ENCODE measurements around the gene FAM193B.

Gene FAM193B

GRCh38 chr5:177557041-177557647, 2.8 kb upstream of the FAM193B start:
- no peak for DNase-seq (ENCODE audit: insufficient read length, low spot score)
- no peak for FAIRE-seq
- no peak for TF ChIP-seq CTCF (IDR thresholded peaks at IDR 0.05; ENCODE audit: insufficient read depth, missing control alignments)

- no peak for TF ChIP-seq CTCF (IDR thresholded peaks at IDR 0.05; ENCODE audit: insufficient read depth, missing control alignments)
- no peak for FAIRE-seq
- DNase-seq (ENCODE audit: insufficient read length, low spot score), result no peak
These were observed 1.3 kb upstream of the FAM193B start for GRCh38 chr5:177555665-177556064.

- DNase-seq (ENCODE audit: insufficient read length, low spot score) (no peak), FAIRE-seq (no peak)
- TF ChIP-seq CTCF (IDR thresholded peaks at IDR 0.05; ENCODE audit: insufficient read depth, missing control alignments), result no peak
These were observed 865 bp upstream of the FAM193B start for GRCh38 chr5:177555228-177555627.

- no peak for FAIRE-seq
- no peak for TF ChIP-seq CTCF (IDR thresholded peaks at IDR 0.05; ENCODE audit: insufficient read depth, missing control alignments)
- no peak for DNase-seq (ENCODE audit: insufficient read length, low spot score)
These were observed 513 bp downstream of the FAM193B start for GRCh38 chr5:177553671-177554429.

- FAIRE-seq (no peak), DNase-seq (ENCODE audit: insufficient read length, low spot score) (no peak)
- no peak for TF ChIP-seq CTCF (IDR thresholded peaks at IDR 0.05; ENCODE audit: insufficient read depth, missing control alignments)
These were observed 1.4 kb downstream of the FAM193B start for GRCh38 chr5:177552839-177553455.

- TF ChIP-seq CTCF (IDR thresholded peaks at IDR 0.05; ENCODE audit: insufficient read depth, missing control alignments), result no peak
- no peak for FAIRE-seq
- DNase-seq (ENCODE audit: insufficient read length, low spot score), result no peak
These were observed 4.2 kb downstream of the FAM193B start for GRCh38 chr5:177550122-177550521.

GRCh38 chr5:177548495-177548894, 5.9 kb downstream of the FAM193B start:
- DNase-seq (ENCODE audit: insufficient read length, low spot score) (no peak), FAIRE-seq (no peak)
- TF ChIP-seq CTCF (IDR thresholded peaks at IDR 0.05; ENCODE audit: insufficient read depth, missing control alignments), result no peak
